GM23248 (cell line): Measurements from ENCODE around the gene QRFP. TPM values are rescaled to one million over a fixed set of nuclear protein-coding genes. Genes with fewer than 3 reads are reported as not detected.
A peak's percentile ranks its signal among the peaks of the same experiment; 100 is the strongest.
"Not testable (repeated sequence)": the region's sequence is repeated elsewhere in the genome, so short reads cannot be mapped to it uniquely, and the experiment has no call there.

Experiments used
- DNase-seq: peaks from one replicate; pipeline ENCODE4 v3.0.0-alpha.2; 2015
- H2AFZ ChIP-seq: fragments of 200-600 bp; sonication (generic); 2 replicates; pipeline ENCODE4 v1.6.1; 2016; ENCODE audit warnings: antibody characterized with exemption
- H3F3A ChIP-seq: fragments of 200-600 bp; sonication (generic); 2 replicates; pipeline ENCODE4 v1.6.1; 2016; ENCODE audit warnings: mild to moderate bottlenecking, antibody characterized with exemption, mixed run types; ENCODE audit not compliant: insufficient read depth
- H3K27ac ChIP-seq: fragments of 200-600 bp; sonication (generic); 2 replicates; pipeline ENCODE4 v1.5.1; 2016; ENCODE audit warnings: mild to moderate bottlenecking
- H3K27me3 ChIP-seq: fragments of 200-600 bp; sonication (generic); replicated peaks from 2 replicates; pipeline ENCODE4 v1.6.1; 2016; ENCODE audit warnings: mild to moderate bottlenecking; ENCODE audit not compliant: insufficient read depth
- H3K36me3 ChIP-seq: fragments of 200-600 bp; sonication (generic); 2 replicates; pipeline ENCODE4 v1.6.1; 2016; ENCODE audit warnings: low read depth, mild to moderate bottlenecking
- H3K4me1 ChIP-seq: fragments of 200-600 bp; sonication (generic); 2 replicates; pipeline ENCODE4 v1.6.1; 2016; ENCODE audit warnings: mild to moderate bottlenecking; ENCODE audit not compliant: insufficient read depth
- H3K4me2 ChIP-seq: fragments of 200-600 bp; sonication (generic); one replicate; pipeline ENCODE4 v1.6.1; 2016; ENCODE audit warnings: mild to moderate bottlenecking; ENCODE audit not compliant: unreplicated experiment
- H3K4me3 ChIP-seq: fragments of 200-600 bp; sonication (generic); 2 replicates; pipeline ENCODE4 v1.5.1; 2016; ENCODE audit warnings: mild to moderate bottlenecking
- H3K79me2 ChIP-seq: fragments of 200-600 bp; sonication (generic); 2 replicates; pipeline ENCODE4 v1.6.1; 2016; ENCODE audit warnings: mild to moderate bottlenecking; ENCODE audit not compliant: insufficient read depth
- H3K9ac ChIP-seq: fragments of 200-600 bp; sonication (generic); 2 replicates; pipeline ENCODE4 v1.6.1; 2016; ENCODE audit warnings: mild to moderate bottlenecking
- H3K9me2 ChIP-seq: fragments of 200-600 bp; sonication (generic); 2 replicates; pipeline ENCODE4 v1.6.1; 2016; ENCODE audit warnings: mixed run types, mild to moderate bottlenecking, moderate library complexity; ENCODE audit not compliant: insufficient read depth
- H3K9me3 ChIP-seq: fragments of 200-600 bp; sonication (generic); one replicate; pipeline ENCODE4 v1.6.1; 2017; ENCODE audit warnings: low read depth
- H4K20me1 ChIP-seq: fragments of 200-600 bp; sonication (generic); 2 replicates; pipeline ENCODE4 v1.6.0; 2016; ENCODE audit not compliant: insufficient read depth
- EZH2 ChIP-seq: fragments of 200-600 bp; sonication (generic); IDR thresholded peaks from 2 replicates; pipeline ENCODE4 v1.6.1; 2018; ENCODE audit warnings: antibody characterized with exemption, mild to moderate bottlenecking; ENCODE audit not compliant: insufficient read depth, poor library complexity, severe bottlenecking
- EZH2phosphoT487 ChIP-seq: fragments of 200-600 bp; sonication (generic); IDR thresholded peaks from 2 replicates; pipeline ENCODE4 v1.6.1; 2018; ENCODE audit warnings: antibody characterized with exemption, moderate library complexity, mild to moderate bottlenecking, low read depth; ENCODE audit not compliant: insufficient read depth
- WGBS, 2 experiments: methylation state at CpG; one replicate each; pipeline ENCODE4 v1.1.6; 2015 to 2017; ENCODE audit warnings: low lambda C conversion rate in 2 of 2, low coverage in 1 of 2; ENCODE audit errors: missing lambda C conversion rate in 2 of 2; 5-methylcytosine and 5-hydroxymethylcytosine counted together
- in situ Hi-C: fragments of 300-500 bp; cut with MboI; formaldehyde crosslinking; loops from 2 replicates; pipeline ENCODE4 v1.15.0; 2020
- polyA plus RNA-seq: library from polyadenylated mRNA; unstranded; fragments of >200 nt; fragmentation: Nextera tagmentation; extraction: Ambion mirVana; gene quantifications from 2 replicates; pipeline ENCODE4 v1.2.1, GENCODE V29; 2016
- total RNA-seq: library from RNA; depleted of rRNA; stranded (reverse); fragments of >200 nt; shearing (Covaris generic); gene quantifications from 2 replicates; pipeline ENCODE4 v1.2.3, GENCODE V29; 2014

Gene QRFP
- total and polyA plus RNA-seq, 2 experiments from 2014 or later = 0.18 TPM; not detected in 1

GRCh38 chr9:130854092-130854491 lies 42.5 kb downstream of the QRFP start:
- Histone ChIP-seq H3K4me3 (no peak overlapping the region), H3K4me2 (no peak overlapping the region), H3K9ac (no peak overlapping the region), H3K27ac (no peak overlapping the region), H3K27me3 (no peaks in the 10 kb centered on the region), H2AFZ (no peak overlapping the region), H3F3A (peaks cover 70% of the 10 kb centered on the region), H3K79me2 (peaks cover 96% of the 10 kb centered on the region), H3K9me3 (no peaks in the 10 kb centered on the region), H3K36me3 (peaks cover 37% of the 10 kb centered on the region), H4K20me1 (no peaks in the 10 kb centered on the region), H3K4me1 (peaks cover 28% of the 10 kb centered on the region), H3K9me2 (no peaks in the 10 kb centered on the region)
- in situ Hi-C loops = no loop called here
- 81% methylated on average over 8 of the region's 8 CpGs for WGBS, 2 experiments
- no peak for TF ChIP-seq EZH2phosphoT487
- TF ChIP-seq EZH2 = no peak
- no peak for DNase-seq

GRCh38 chr9:130852801-130853200 lies 43.8 kb downstream of the QRFP start:
- TF ChIP-seq EZH2 = no peak
- no peak for TF ChIP-seq EZH2phosphoT487
- Histone ChIP-seq H3K9me2 (no peaks in the 10 kb centered on the region), H3K27ac (peak overlapping the region; percentile 39), H3K9me3 (no peaks in the 10 kb centered on the region), H3K4me2 (no peak overlapping the region), H3K36me3 (peaks cover 37% of the 10 kb centered on the region), H4K20me1 (no peaks in the 10 kb centered on the region), H3K27me3 (no peaks in the 10 kb centered on the region), H3K4me3 (no peak overlapping the region), H3F3A (peaks cover 72% of the 10 kb centered on the region), H2AFZ (no peak overlapping the region), H3K9ac (no peak overlapping the region), H3K4me1 (peaks cover 28% of the 10 kb centered on the region), H3K79me2 (peaks cover 94% of the 10 kb centered on the region)
- DNase-seq = no peak
- in situ Hi-C loops = no loop called here
- WGBS, 2 experiments = 54 to 58% methylated on average over 7 of the region's 7 CpGs

GRCh38 chr9:130849356-130849755 lies 47.3 kb downstream of the QRFP start:
- no peaks in the 10 kb centered on the region for H3K27me3 ChIP-seq
- H3K9me2 ChIP-seq = no peaks in the 10 kb centered on the region
- peaks cover 87% of the 10 kb centered on the region for H3F3A ChIP-seq
- DNase-seq = no peak
- peak overlapping the region; percentile 96 for H3K27ac ChIP-seq
- no peak overlapping the region for H2AFZ ChIP-seq
- H3K36me3 ChIP-seq = peaks cover 4% of the 10 kb centered on the region
- no peaks in the 10 kb centered on the region for H4K20me1 ChIP-seq
- peaks cover 74% of the 10 kb centered on the region for H3K79me2 ChIP-seq
- no peak overlapping the region for H3K4me2 ChIP-seq
- H3K4me3 ChIP-seq = no peak overlapping the region
- no peaks in the 10 kb centered on the region for H3K9me3 ChIP-seq
- in situ Hi-C loops = no loop called here
- TF ChIP-seq EZH2phosphoT487 (no peak), EZH2 (no peak)
- H3K4me1 ChIP-seq = peaks cover 49% of the 10 kb centered on the region
- WGBS, 2 experiments = 69 to 73% methylated on average over 9 of the region's 9 CpGs
- H3K9ac ChIP-seq = no peak overlapping the region

- H3K9me3 ChIP-seq, H2AFZ ChIP-seq, DNase-seq, in situ Hi-C loops, H3K27me3 ChIP-seq, H3K9me2 ChIP-seq, H4K20me1 ChIP-seq, H3K36me3 ChIP-seq: not testable (repeated sequence)
- Histone ChIP-seq H3K79me2 (peaks cover 74% of the 10 kb centered on the region), H3K4me2 (peak overlapping the region; percentile 61), H3K9ac (peak overlapping the region; percentile 69), H3K4me3 (peak overlapping the region; percentile 36), H3F3A (peaks cover 88% of the 10 kb centered on the region), H3K27ac (peak overlapping the region; percentile 96), H3K4me1 (peaks cover 57% of the 10 kb centered on the region)
- 88 to 90% methylated on average over 8 of the region's 8 CpGs for WGBS, 2 experiments
Measured at GRCh38 chr9:130848514-130848913, 48.1 kb downstream of the QRFP start.
